Activated gamma-delta T cell treated with Interleukin-2 at 50 U/mL for 16 hours (primary cell): Measurements from ENCODE around the gene AMPH.

Experiments
- DNase-seq: peaks from one replicate; pipeline ENCODE4 v3.0.0-alpha.2; 2020

Gene AMPH

DNA sequence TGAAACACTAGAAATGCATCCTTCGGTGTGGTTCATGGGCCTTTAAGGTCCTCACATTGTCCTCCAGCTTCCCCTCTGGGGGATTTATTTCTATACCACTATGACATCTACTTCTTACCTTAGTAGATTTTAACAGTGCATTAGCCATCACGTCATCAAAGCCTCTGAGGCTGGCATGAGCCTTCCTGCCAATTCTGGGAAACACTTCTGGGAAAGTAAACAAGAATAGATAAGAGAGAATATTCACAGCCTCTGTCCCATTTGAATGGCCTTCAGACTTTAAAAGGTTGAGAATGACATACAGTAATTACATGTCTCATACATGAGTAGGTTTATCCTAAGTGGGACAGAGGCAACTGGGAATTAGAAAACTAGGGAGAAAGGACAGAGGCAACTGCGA lies 89.7 kb downstream of the AMPH start:
- DNase-seq: no peak

DNA sequence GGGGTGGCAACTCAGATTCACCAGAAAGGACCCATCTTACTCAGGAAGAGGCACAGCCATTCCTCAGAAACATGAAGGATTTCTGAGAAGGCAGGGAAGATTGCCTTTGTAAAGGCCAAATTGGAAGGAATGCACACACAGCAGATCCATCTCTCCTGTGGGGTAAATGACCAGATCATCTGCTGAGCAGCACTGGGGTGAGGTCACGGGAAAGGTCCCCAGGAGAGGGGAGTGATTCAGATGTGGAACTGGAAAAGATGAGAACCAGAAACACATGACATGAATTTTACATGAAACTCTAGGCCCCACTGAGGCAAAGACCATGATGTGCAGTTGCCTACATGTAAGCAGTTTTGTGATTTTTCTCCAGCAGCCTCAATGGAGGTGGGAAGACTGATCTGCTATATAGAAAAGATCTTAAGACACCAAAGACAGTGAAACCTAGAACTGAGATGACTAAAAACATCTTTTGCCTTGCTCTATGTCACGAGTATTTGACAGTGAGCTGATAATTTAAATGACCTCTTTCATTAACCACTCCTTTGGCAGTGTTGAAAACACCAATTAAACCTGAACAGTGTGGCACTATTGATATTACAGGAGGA lies 91.6 kb downstream of the AMPH start:
- DNase-seq: no peak

DNA sequence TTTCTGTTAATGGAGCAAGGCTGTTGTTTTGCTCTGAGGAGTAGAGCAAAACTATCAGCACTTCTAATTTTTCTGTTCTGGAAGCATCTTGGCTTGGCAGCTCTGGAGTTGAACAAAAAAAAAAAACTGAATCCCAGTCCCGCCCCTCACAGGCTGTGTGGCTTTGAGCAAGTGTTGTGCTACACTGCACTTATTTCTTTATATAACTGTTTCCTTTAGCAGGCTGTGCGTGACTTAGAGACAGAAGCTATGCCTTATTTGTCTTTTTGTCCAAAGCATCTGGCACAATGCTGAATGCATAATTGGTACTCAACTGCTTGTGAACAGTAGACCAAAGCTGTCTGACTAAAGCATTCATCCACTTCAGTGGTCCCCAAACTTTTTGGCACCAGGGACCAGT lies 96.1 kb downstream of the AMPH start:
- DNase-seq: no peak

DNA sequence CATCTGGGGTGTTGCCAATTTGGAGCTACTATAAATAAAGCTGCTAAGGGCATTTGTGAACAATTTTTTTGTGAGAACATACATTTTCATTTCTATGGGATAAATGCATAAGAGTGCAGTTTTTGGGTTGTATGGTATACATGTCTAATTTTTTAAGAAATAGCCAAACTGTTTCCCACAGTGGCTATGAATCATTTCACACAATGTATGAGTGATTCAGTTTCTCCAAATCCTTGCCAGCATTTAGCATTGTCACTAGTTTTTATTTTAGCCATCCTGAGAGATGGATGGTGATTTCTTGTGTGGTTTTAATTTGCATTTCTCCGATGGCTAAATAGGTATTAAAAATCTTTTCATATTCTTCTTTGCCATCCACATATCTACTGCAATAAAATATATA lies 105.3 kb downstream of the AMPH start:
- DNase-seq: no peak

DNA sequence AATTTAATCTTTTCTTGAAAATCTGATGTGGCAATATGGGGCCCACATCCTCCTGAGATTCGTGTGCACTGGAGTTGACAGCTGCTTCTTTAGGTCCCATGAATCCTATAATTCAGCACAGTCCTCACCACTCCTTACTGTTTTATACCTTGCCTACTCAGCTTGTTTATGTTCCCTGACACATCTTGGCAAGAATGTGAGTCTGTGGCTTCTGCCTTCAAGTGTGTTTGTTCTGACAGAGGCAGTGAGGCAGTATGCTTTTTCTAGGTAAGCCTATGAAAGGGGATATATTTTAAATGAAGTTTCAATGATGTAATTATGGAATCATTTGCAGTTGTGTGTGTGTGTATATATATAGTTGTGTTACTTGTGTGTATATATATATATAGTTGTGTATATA lies 106.4 kb downstream of the AMPH start:
- no peak for DNase-seq

DNA sequence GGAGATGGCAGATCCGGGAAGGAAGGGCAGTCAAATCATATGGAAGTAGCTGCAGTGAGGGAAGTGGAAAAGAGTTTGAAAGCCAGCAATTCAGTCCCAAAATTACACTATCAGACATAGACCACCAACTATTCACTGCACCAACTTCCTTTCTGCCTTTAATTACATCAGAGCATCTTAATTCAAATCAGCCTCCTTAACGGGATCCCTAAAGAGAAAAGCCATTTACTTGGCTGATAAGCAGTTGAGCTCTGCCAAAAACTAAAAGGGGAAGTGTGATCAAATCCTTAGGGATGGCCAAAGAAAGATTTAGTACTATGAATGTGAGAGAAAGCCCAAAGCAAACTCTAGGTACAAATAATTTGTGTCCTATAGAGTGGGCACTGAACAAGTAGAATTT lies 110.4 kb downstream of the AMPH start:
- DNase-seq: no peak

DNA sequence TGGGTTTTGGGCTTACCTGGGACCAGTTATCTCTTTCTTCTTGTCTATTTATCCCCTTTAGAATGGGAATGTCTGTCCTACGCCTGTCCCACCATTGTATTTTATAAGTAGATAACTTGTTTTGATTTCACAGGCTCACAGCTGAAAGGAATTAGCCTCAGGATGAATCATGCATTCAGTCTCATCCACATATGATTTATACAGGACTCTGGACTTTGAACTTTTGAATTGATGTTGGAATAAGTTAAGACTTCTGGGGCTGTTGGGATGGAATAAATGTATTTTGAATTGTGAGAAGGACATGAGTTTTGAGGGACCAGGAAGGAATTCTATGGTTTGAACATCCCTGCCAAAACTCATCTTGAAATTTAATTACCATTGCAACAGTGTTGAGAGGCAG lies 112.6 kb downstream of the AMPH start:
- DNase-seq: no peak

DNA sequence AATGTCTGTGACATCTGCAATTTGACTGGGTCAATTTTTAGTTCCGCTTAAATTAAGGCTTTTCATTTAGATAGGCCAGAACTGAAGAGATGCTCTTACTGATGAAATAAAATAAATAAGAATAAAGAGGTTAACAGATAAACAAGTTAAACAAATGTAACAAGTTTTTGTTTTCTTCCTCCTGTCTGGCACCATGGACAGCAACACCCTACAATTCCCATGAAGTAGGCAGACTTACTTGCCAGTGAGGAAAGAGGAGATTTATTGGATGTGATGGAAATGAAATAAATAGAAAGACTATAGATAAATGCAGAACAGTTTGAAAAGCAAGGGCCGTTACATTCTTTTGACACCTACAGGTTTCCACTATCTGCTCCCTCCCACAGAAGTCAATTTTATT lies 118.5 kb downstream of the AMPH start:
- no peak for DNase-seq

DNA sequence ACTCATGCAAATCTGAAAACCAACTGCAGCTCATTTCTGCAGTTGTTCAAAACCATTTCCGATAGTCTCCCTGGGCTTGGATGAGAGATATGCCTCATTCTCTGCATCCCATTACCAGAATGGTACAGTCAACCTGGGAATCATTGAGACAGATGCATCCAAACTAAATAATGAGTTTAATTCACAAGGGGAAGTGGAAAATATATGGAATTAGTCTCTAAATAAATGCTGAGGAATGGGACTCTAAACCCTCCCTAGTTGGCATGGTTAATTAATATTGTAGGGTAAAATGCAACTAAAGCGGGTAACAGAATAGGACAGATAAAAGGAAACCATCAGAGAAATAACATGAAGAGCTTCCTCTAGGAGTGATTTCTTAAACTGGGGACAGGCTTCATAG lies 118.9 kb downstream of the AMPH start:
- no peak for DNase-seq

DNA sequence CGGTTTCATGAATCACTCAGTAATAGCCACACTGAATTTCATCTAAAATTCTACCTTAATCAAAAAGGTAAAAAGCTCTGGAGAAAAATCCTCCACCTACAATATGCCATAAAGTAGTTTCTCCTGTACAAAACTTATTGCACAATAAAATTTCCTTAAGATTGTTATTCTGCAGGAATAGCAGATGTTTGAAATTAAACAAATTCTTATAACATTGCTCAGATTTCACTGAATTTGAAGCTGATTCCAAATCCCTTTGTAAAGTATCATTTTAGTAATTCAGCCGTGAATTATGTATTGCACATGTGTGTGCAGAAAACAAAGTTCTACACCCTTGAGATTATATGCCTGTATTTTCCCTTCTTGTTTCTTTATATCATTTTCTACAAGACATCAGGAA lies 123.8 kb downstream of the AMPH start:
- no peak for DNase-seq

DNA sequence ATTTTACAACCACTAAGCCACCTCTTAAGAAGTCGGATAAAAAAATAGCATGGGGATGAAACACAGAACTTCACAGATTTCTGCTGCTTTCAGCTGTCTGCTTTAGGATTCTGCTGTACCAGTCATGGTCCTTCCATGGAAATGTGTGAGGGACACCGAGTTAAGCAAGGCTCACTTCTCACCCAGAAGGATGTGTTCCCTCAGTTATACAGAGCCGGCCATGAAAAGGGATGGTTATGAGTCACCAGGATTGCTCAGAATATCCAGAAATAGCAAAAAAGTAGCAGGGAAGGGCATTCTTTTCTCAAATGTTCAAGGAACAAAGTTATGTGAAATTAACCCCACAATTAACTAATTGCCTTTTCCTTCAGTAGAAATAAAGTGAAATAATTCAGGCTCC lies 124.4 kb downstream of the AMPH start:
- no peak for DNase-seq

DNA sequence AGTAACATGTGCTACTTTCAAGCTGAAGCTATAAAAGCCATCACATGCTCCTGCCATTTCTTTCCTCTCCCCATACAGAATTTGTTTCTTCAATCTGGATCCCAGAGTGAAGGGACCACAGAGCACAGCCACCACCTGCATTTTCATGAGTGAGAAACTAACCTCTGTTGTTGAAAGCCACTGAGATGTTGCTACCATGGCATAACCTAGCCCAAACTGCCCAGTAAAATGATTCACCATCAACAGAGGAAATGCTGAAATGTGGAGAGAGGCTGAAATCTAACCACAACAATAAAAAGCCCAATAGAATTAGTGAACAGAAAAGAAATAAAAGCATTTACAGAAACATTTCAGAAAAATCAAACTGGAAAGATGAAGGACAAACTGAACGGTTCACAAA lies 125.2 kb downstream of the AMPH start:
- no peak for DNase-seq

DNA sequence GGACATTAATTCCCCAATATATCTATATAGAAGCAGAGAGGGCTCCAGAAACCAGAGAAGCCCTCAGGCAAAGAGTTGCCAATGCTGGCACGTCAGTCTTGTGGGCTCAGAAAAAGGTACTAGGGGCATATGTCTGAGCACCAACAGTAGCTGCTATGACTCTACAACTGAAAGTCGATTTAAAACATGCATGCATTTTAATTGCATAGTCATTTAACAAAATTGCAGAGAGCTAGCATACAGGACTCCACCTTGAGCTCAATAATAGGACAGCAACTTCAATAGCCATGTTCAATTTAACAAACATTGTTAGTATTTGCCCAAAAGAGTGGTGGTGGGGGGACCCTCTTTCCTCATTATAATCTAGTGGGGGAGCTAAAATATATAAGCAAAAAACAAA lies 126.5 kb downstream of the AMPH start:
- DNase-seq: no peak

DNA sequence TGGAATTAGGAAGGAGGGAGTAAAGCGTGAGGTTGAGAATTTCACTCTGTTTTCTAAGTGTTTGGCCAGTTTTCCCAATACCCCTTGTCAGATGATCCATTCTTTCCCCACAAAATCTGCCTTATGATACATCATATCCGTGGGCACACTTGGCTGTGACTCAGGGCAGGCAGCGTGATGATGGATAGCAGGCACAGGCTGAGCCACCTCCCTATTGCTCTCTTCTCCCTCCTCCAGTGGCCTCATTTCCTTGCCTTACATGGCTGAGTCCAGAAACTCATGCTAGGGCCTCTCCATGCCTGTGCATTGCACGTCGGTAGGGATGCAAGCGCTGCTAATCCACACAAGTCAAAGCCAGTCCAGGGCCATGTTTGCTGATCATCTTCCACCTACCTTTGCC lies 128.3 kb downstream of the AMPH start:
- DNase-seq: no peak

DNA sequence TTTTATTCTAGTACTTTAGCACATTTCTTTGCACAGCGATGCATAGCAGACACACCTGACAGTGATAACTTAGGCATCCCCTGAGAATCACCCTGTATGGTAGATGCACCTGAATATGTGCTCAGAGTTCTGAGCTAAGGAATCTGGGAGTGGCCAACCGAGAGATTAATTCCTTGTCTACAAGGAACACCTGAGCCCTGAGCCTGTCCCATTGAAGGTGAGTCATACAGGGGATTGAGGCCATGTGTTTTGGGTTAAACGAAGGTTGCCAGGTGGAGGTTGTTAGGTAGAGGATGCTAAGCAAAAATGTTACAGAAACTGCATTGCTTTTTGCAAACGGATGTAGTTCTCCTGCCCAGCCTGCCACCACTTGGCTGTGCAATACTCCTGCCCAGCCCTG lies 128.9 kb downstream of the AMPH start:
- DNase-seq: no peak

DNA sequence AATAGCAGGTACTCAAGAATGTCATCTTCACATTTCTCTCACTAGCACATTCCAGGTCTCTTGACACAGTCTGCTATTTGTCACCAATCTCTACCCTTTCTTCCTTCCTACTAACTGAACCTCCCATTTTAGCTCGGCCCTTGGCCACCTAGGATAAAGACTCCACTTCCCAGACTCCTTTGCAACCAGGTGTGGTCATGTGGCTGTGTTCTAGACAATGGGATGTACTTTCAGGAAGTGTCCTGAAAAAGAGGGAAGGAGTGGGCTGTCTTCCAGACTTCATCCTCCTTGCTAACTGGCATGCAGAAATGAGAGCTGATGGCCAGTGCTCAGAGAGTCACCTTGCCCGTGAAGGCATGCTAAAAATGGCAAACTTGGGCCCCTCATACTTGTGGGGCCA lies 139.2 kb downstream of the AMPH start:
- no peak for DNase-seq

DNA sequence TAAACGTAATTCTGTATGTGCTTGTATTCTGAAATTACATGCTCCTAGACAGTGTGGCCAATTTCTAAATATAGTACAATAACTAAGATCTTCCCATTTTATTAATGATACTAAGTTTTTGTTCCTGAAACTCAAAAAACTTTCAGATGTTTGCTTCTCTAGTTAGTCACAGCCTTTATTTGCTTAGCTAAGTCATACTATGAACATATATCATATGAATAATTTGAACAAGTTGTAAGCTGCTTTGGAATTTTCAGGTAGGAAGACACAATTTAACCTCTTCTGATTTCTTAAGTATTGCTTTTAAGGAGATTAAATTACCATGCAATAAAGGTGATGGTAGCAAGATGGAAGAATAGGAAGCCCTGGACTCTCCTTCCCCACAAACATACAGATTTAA lies 148.7 kb downstream of the AMPH start:
- no peak for DNase-seq

DNA sequence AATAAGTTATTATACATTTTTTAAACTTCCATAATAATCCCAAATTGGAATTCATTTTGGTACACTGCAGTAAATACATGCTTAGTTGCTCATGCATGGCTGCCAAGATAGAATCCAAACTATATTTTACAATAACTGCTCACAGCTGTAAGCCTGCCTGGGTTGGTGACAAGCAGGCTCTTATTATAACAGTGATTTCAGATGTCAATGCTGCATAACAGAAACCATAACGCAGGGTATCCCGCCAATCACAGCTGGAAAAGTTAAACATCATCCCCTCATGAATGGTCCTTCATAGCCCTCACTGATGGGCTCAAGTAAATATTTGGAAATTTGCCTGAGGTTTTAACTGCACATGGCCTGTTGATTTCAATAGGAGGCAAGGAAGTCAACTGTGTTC lies 149.8 kb downstream of the AMPH start:
- no peak for DNase-seq

DNA sequence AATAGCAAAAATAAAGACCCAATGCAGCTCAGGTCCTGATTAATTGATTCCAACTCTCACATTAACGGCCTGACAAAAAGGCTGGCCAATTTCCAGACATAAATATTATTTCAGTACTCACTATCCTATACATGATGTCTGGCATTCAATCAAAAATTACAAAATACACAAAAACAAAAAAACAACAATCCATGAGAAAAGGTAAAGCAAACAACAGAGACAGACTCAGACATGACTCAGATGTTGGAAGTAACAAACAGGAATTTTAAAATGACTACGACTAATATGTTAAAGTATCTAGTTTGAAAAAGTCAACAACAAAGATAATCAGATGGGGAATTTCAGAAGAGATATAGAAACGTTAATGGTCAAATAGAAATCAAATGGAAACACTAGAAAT lies 152.8 kb downstream of the AMPH start:
- no peak for DNase-seq

DNA sequence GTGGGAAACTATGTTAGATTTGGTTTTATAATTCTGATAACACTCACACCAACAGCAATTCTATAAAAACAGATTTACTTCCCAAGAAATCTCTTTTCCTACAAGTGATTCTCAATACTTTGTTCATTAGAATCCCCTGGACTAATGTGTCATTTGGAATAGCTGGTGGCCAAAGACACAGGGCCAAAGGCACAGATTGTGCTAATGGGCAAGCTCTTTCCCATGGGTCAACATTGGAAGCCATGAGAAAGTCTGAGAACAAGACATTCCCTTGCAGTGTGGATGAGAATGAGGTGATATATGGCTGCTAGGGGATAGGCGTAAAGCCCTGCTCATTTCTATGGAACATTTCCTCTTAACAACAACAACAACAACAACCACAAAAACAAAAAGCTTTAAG lies 153.8 kb downstream of the AMPH start:
- DNase-seq: no peak

DNA sequence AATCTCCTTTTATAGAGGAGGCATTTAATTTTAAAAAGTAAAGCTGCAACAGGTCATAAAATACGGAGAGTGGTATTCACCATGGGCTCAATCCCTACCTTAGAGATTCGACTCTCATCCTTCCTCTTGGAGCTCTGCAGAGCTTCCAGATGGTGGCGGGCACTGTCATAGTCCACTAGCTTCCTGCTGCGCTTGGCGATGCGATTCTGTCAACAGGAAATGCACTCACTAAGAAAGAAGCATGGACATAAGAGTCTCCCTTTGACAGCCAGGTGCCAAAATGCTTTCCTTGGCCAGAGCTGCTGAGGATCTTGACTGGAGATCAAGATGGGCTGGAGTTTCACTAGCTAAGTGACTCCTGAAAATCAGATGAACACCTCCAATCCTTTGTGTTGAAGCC lies 154.4 kb downstream of the AMPH start:
- DNase-seq: no peak

DNA sequence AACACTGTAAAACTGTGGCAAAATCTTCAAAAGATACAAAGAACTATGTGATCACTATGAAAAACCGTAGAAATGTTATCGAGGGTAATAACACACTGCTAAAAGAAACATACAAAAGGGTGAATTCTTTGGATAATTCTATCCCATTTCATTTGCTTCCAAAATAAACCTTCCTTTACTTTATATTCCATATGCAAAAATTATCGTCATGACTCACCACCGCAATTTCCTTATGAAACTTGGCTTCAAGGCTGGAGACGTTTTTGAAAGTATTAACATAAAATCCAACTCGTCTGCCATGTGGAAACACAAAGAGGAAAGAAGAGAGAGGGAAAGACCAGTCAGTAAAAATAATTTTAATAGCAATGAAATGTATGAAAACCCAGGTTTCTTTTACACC lies 165.2 kb downstream of the AMPH start:
- DNase-seq: no peak

DNA sequence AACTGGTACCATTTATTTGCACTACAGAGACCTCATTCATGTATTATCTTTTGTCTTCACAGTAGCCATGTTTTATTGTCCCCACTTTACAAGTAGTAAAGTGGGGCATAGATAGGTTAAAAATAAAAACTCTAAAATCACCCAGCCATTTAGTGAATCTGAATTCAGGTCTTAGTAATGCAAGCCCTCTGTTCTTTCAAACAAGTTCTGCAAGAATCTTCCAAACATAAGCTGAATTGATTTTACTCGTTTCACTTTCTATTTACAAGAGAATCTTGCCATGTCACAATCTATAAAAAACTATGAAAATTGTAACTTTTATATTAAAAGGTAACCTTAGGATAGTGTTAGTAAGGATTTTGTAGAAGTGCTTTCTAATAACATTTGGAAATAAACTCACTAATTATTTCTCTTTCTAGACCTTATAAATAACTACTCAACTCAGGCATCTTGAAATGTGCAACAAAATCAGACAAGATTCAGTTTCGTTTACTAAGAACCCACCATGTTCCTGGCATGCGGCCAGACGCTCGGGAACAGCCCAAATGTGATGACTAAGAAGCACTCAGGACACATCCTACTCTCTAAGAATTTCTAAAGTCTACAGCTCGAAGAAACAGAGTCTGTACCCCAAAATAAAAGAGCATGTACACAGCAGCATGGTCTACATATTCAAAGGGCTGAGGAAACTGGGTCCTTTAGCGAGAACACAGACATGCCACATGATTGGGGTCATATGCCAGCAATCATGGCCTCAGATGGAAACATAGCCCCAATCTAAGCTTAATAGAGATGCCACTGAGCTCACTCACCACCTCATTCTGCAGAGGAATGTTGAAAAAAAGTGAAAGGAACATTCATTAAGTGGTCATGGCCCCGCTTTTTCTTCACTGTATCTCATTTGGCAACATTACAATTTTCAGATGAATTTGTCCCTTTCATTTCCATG lies 167.6 kb downstream of the AMPH start:
- DNase-seq: peak; percentile 72

DNA sequence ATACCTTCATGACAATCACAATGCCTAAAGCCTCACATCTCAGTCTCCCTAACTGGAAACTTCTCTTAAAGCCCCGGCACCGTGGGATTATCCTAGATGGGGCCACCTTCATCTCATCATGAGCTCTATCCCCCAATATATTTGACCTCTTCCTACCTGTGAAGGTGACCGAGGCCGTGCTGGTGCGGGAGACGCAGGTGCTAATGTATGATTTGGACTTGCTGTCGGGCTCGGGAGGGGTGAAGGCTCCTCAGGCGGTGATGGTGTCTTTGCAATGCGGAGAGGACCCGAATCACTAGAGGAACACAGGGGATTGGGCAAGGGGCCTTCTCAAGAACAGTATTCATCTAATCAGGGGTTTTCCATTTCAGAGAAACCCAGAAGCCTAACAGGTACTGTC lies 168.4 kb downstream of the AMPH start:
- DNase-seq: no peak

DNA sequence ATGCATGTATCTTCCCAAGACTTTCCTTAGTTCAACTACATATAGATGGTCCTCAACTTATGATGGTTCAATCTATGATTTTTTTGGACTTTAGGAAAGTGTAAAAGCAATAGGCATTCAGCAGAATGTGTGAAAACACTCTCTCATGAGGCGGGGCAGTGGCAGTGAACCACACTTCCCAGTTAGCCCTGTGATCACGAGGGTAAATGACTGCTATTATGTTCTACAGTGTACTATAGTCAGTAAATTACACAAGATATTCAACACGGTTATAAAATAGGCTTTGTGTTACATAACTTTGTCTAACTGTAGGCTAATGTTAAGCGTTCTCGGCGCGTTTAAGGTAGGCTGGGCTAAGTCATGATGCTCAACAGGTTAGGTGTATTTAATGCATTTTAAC lies 169.3 kb downstream of the AMPH start:
- no peak for DNase-seq
